Activated CD4-positive, alpha-beta T cell treated with anti-CD3 and anti-CD28 coated beads, Interleukin-2, amount 50 U/mL, for 4 hours (primary cell): ENCODE measurements around the gene PCLAF.
A peak's percentile ranks its signal among the peaks of the same experiment; 100 is the strongest.
"Not testable (repeated sequence)": the region's sequence is repeated elsewhere in the genome, so short reads cannot be mapped to it uniquely, and the experiment has no call there.

Experiments used
- DNase-seq, 2 experiments: peaks; one replicate each; pipeline ENCODE4 v3.0.0-alpha.2; 2020

PCLAF gene

DNA sequence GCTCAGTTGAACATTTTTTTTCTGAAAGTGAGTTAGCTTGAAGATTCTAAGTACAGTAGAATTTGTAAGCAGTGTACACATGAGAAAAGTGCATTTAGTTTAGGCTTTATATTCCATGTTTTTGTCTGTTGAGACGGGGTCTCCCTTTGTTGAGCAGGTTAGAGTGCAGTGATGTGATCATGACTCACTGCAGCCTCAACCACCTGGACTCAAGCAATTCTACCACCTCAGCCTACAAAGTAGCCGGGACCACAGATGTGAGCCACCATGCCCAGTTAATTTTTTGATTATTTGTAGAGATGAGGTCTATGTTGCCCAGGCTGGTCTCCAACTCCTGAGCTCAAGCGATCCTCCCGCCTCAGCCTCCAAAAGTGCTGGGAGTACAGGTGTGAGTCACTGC is 20.0 kb downstream of the PCLAF start:
- DNase-seq: no peak

DNA sequence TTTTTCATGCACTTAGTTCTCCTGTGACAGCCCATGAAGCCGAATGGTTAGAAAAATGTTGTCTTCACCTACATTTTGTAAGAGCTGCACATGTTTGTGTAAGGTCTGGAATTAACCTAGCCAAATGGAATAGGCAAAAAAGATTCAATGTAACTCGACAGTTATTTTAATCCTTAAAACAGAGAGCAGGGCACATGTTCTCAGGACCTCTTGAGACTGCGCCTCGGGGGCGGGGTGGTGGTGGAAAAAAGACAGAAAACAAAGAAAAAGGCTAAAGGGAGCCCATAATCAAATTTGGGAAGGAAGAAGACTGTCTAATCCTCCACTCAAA is 24.6 kb downstream of the PCLAF start:
- no peak for DNase-seq

DNA sequence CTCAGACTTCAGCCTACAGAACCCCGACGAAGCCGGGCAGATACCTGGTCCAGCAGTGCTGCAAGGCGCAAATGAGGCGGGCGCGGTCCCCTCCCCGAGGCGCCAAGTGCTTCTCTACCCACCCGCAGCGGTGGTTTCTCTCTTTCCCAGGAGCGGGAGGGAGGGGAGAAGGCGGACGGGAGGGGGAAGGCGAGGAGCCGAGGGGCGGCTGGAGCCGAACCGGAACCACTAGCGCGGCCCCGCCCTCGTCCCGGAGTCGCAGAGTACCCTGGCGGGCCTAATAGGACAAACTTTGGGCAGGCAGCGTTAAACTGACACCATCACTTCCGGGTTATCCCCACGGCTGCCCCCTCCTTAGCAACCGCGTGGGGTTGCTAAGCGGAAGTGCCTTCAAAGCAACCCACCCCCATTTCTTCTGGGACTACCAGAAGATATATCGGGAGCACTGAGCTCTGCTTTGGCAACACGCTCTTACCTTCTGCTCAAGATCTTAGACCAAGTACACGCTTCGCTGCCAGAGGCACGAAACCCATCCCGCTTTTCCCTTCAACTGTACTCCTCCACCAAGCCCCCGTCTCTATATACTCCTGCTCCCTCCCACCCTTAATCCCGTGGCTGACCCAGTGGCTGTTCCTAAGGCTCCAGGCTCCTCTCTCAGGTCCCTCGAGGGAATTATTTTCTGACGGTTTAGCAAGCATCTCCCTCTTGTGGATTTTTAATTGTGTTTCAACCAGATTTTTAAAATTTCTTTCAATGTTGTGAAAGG is 25.1 kb downstream of the PCLAF start, which contains the start of gene CSNK1G1:
Gene CSNK1G1, minus strand, starts transcription at position 230 of the 766 bp plus-strand sequence. CDS start 55,674 bp downstream, outside the sequence.
- DNase-seq: peak; percentile 90 to 91

DNA sequence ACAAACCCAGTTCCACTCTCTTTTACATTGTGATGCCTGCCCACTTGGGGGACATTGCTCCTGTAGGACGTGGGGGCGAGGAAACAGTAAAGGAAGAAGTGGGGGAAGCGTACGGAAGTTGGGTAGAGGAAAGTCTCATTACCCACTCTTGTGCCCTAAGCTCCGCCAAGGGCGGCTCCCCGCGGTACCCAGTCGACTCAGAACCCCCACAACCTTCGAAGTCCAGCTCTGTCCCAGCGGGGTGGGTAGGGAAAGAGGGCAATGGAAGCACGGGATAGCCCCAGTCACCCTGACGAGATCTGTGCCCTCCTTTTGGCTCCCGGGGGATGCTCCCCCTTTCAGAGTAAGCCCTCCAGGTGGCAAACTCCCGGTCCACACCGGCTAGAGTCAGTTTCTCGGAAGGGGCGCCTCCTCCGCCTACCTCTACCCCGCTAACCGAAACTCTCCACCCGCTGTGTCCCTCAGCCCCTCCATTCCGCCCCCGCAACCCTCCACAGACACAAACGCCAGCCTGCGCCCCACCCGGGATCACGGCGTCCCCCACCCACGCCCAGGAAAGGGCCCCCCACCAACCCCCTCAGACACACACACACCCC is 25.8 kb downstream of the PCLAF start:
- DNase-seq: peak; percentile 41 to 42

DNA sequence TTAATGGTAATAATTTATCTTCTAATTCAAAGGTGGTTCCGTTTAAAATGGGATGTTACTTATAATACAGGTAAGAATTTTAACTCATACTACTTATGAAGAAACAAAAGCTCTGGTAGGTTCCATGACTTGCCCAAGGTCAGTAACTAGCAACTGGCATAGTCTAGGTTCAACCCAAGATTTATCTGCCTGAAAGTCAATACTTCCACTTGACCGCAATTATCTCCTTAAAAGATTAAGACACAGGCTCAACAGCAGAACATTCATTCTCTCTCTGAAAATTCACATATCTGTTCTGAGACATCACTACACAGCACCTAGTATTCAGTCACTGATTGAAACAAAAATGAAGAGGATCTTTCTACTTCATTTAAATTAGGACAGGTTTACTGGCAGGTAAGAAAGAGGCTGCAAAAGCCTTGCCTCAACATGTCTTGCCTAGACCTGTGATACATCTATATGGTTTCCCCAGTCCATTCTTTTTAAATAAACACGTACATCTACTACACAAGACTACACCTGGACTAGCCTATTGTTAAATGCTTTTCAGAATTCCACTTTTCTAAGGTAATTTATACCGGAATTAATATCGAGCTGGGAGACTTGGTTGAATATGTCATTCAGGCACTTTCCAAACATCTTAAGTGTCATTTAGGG is 26.4 kb downstream of the PCLAF start:
- no peak for DNase-seq

DNA sequence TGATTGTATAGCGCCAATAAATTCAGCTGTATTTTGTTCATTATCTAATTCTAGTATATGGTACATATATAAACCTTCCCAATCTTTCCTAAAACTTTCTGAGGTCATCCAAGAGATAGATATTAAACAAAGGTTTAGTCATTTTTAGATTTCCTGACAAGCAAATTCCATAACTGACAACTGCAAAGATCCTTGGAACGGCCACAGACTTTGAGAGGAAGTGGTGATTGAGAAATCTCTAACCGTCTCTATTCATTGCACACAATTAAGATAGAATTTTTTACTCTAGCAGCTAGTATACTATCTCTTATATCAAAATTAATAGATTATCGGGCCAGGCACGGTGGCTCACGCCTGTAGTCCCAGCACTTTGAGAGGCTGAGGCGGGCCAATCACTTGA is 30.0 kb downstream of the PCLAF start:
- no peak for DNase-seq

DNA sequence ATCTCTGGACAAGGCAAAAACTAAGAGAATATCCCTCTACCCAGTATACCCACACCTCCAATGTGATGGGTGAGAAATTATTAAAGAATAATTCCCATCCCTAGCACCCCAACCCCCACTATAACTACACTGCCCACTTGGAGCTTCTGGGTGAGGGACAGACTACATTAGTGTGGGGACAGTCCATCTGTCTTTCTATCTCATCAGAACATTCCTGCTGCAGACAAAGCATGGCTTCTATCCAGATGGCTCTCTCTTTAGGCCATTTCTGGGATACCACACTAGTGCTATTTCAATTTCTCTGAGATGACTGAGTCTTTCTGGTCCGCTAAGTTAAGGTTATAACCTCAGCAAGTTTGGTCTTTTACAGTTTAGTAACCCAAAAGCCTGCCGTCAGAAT is 31.9 kb downstream of the PCLAF start:
- DNase-seq: no peak

DNA sequence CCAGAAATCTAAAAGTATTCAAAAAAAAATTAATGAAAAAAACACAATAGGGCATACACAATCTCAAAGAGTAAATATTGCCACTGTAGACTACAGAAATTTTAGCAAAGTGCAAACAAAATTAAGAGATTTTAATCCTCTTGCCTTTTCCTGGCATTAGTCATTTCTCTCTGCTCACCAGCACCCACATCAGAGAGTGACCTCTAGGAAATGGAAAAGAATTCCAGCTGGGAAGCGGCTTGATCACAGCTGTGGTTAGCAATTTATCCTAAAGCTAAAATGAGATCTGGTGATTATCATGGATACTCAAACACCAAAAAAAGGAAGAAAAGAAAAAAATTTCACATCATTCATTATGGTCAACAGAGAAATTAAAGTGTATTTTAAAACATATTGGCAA is 32.8 kb downstream of the PCLAF start:
- DNase-seq: no peak

DNA sequence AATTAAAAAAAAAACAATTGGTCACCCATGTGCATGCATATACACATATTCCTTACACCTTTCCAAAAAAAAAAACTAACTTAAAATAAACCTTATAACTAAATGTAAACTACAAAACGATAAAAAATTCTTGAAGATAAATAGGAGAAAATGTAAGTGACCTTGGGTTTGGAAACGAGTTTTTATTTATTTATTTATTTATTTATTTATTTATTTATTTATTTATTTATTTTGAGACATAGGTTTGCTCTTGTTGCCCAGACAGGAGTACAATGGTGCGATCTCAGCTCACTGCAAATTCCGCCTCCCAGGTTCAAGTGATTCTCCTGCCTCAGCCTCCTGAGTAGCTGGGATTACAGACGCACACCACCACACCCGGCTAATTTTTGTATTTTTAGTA is 35.0 kb downstream of the PCLAF start:
- not testable (repeated sequence) for DNase-seq

DNA sequence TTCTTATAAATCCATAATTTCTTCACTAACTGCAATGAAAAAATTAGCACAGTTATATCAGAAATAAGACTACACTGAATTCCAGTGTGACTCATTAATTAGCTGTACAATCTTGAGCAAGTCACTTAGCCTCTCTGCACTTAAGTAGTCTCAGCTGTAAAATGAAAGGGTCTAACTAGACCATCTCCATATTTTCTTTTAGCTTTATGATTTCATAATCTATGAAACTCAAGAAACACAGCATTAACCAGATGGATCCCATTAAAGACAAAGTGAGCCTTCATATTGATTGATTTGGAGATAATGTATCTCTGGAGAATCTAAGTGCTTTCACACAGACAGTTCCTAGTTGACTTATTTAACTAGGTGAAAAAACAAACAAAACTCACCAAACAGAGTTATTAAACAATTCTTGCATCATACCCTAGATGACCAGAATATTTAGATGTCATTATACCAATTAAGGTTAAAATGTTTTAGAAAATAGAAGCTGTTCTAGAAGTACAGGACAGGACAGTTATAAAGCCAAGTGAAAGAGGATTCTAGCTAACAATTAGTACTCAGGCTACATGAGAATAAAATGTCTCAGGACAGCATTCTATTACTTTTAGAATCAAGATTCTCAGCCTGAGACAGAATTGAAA is 36.5 kb downstream of the PCLAF start:
- no peak for DNase-seq

DNA sequence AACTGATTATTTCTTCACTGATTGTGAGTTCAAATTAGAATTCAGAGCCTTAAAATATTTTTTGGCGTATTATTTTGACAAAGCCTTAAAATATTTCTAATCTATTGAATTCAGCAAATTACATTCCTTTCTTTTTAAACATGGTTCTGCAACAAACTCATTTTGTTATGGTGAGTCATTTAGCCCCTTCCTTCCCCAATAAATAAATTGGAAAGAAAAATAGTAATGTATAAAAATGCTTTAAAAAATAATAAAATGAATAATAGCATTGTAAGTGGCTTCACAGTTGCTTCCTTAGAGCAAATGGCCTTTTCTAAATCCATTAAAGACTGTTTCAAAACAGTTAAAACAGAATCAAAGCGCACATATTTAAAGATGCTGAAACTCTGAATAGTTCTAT is 37.4 kb downstream of the PCLAF start:
- DNase-seq: no peak

DNA sequence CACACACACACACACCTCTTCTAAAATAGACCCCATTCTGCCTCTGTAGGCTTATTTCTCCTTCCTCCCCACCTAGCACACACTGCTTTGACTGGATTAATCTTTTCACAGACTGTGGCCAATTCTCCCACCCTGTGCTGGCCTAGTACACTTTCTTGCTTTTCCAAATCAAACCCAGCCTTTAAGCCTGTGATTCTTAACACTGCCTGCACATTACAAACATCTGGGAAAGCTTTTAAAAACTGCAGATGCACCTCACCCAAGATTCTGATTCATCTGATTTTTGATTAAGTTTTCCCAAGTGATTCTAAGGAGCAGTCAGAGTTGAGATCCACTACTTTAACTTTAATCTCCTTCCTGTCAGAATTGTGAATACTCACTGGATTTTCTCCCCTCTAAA is 38.0 kb downstream of the PCLAF start:
- no peak for DNase-seq

DNA sequence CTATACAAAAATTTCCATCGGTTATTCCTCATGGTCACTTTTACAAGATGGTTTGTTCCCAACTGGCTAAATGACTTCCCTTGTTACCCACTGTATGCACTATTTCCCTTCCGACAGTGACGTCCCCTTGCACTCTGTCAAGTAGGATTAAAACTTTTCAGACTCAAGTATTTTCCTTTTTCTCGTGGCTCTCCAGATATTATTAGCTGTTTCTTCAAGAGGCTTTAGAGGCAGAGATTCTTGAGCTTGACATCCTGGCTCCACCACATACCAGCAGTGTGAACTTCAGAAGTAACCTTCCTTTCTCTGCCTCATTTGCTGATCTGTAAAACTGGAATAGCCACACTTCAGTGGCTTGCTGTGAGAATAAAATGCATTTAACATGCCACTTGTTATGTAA is 39.3 kb downstream of the PCLAF start:
- no peak for DNase-seq

DNA sequence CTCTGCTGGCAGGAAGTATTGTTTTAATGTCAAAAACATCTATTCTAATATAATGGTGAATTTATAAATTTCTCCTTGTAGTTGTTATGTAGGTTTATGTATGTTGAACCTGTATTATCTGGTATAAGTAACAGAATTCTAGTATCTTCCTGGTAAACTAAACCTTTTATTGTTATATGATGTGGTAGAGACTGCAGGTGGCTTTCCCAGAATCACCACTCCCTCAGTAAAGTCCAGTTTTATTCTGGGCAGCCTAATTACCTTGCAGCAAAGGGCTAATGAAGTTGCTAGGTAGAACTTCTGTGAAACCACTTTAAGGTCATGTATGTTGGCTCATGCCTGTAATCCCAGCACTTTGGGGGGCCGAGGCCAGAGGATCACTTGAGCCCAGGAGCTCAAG is 40.9 kb downstream of the PCLAF start:
- no peak for DNase-seq

DNA sequence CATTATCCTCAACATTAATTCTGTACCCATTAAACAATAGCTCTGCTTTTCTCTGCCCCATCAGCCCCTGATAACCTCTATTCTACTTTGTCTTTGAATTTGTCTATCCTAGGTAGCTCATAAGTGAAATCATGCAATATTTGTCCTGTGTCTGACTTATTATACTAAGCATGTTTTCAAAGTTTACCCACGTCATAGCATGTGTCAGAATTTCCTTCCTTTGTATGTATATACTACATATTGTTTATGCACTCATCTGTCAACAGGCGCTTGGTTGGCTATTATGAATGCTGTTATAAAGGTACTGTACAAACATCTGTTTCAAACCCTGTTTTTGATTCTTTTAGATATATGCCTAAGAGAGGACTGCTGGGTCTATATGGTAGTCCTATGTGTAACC is 43.5 kb downstream of the PCLAF start:
- no peak for DNase-seq

DNA sequence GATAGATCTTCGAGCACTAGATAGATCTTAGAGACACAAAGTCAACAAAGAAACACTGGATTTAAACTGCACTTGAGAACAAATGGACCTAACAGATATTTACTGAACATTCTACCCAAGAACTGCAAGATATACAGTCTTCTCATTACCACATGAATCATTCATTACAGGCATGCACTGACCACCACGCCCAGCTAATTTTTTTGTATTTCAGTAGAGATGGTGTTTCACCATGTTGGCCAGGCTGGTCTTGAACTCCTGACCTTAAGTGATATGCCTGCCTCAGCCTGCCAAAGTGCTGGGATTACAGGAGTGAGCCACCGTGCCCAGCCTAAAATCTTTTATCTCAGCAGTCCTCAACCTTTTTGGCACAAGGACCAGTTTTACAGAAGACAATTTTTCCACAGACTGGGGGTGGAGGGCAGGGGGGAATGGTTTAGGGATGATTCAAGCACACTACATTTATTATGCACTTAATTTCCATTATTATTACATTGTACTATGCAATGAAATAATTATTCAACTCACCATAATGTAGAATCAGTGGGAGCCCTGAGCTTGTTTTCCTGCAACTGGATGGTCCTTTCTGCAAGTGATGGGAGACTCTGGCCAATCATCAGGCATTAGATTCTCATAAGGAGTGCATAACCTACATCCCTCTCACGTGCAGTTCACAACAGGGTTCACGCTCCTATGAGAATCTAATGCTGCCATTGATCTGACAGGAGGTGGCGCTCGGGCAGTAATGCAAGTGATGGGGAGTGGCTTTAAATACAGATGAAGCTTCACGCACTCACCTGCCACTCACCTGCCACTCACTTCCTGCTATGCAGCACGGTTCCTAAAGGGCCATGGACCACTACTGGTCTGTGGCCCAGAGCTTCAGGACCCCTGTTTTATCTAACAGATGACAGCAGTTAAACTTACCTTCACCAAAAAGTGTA is 47.0 kb downstream of the PCLAF start:
- DNase-seq: peak; percentile 39 to 42

DNA sequence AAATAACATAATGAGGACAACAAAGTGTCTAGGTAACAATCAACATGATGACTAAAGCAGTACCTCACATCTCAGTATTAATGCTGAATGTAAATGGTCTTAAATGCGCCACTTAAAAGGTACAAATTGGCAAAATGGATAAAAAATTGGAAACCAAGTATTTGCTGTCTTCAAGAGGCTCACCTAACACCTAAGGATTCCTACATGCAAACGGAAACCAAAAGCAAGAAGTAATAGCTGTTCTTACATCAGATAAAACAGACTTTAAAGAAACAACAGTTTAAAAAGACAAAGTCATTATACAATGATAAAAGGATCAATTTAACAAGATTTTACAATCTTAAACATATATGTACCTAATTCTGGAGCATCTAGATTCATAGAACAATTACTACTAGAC is 47.7 kb downstream of the PCLAF start:
- no peak for DNase-seq

DNA sequence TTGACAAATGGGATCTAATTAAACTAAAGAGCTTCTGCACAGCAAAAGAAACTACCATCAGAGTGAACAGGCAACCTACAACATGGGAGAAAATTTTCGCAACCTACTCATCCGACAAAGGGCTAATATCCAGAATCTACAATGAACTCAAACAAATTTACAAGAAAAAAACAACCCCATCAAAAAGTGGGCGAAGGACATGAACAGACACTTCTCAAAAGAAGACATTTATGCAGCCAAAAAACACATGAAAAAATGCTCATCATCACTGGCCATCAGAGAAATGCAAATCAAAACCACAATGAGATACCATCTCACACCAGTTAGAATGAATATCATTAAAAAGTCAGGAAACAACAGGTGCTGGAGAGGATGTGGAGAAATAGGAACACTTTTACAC is 49.6 kb downstream of the PCLAF start:
- not testable (repeated sequence) for DNase-seq

DNA sequence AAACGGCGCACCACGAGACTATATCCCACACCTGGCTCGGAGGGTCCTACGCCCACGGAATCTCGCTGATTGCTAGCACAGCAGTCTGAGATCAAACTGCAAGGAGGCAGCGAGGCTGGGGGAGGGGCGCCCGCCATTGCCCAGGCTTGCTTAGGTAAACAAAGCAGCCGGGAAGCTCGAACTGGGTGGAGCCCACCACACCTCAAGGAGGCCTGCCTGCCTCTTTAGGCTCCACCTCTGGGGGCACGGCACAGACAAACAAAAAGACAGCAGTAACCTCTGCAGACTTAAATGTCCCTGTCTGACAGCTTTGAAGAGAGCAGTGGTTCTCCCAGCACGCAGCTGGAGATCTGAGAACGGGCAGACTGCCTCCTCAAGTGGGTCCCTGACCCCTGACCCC is 54.3 kb downstream of the PCLAF start:
- DNase-seq: not testable (repeated sequence)

DNA sequence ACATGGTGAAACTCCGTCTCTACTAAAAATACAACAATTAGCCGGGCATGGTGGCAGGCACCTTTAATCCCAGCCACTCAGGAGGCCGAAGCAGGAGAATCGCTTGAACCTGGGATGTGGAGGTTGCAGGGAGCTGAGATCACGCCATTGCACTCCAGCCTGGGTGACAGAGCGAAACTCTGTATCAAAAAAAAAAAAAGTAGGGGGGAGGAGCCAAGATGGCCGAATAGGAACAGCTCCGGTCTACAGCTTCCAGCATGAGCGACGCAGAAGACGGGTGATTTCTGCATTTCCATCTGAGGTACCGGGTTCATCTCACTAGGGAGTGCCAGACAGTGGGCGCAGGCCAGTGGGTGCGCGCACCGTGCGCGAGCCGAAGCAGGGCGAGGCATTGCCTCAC is 54.8 kb downstream of the PCLAF start:
- not testable (repeated sequence) for DNase-seq

DNA sequence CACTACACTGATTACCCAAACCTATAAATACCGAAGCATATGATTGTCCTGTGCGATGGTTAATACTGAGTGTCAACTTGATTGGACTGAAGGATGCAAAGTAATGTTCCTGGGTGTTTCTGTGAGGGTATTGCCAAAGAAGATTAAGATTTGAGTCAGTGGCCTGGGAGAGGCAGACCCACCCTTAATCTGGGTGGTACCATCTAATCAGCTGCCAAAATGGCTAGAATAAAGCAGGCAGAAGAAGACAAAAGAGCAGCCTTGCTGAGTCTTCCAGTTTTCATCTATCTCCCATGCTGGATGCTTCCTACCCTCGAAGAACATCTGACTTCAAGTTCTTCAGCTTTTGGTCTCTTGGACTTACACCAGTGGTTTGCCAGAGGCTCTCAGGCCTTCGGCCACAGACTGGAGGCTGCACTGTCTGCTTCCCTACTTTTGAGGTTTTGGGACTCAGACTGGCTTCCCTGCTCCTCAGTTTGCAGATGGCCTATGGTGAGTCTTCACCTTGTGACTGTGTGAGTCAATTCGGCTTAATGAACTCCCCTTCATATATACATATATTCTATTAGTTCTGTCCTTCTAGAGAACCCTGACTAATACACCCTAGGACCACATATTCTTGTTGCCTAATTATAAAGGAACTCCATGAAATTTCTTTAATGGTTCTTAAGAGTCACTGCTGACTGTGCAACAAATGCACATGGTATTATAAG is 56.9 kb downstream of the PCLAF start:
- no peak for DNase-seq

DNA sequence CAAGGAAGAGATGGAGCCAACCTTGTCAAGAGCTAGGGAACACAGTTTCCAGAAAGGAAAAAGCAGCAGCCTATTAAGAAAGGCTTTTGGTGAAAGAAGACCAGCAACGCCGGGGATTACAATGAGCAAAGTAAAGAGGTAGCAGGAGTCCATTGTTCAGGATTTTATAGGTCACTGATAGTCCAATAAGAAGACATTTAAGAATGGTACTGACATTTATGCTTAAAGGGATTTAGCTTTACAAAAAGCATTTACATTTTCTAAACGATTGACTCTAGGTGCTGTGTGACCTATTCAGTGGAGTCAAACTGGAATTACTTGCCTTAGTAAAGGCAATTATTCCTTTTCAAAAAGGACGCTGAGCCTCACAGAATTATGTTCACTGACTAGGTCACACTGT is 66.0 kb downstream of the PCLAF start:
- no peak for DNase-seq
